Activated CD4-positive, alpha-beta T cell treated with anti-CD3 and anti-CD28 coated beads, Interleukin-2, amount 10 ng/mL, durations not matched to agents 7 days and 5 days (primary cell): ENCODE results near the gene RNF166. TPM values are rescaled to one million over a fixed set of nuclear protein-coding genes. Genes with fewer than 3 reads are reported as not detected.
A peak's percentile ranks its signal among the peaks of the same experiment; 100 is the strongest.

Experiments
- CTCF ChIA-PET: fragments of 350-600 bp; sonication (Branson Sonifier 250); formaldehyde crosslinking; loops from one replicate; lab custom pipeline; 2021; ENCODE audit warnings: antibody characterized with exemption; lab: Charles Lee
- POLR2A ChIA-PET: fragments of 350-600 bp; sonication (Branson Sonifier 250); formaldehyde crosslinking; loops from one replicate; lab custom pipeline; 2021; ENCODE audit warnings: antibody characterized with exemption; lab: Charles Lee
- DNase-seq: peaks from one replicate; pipeline ENCODE4 v3.0.0-alpha.2; 2020
- H3K27ac Mint-ChIP-seq: one replicate; pipeline ENCODE4 v1.8.0; 2021; ENCODE audit warnings: mild to moderate bottlenecking, moderate library complexity, mixed read lengths
- H3K27me3 Mint-ChIP-seq: one replicate; pipeline ENCODE4 v1.8.0; 2021; ENCODE audit warnings: mixed read lengths
- H3K36me3 Mint-ChIP-seq: one replicate; pipeline ENCODE4 v1.8.0; 2021; ENCODE audit warnings: low read depth, mixed read lengths
- H3K4me1 Mint-ChIP-seq: one replicate; pipeline ENCODE4 v1.8.0; 2021; ENCODE audit warnings: mixed read lengths
- H3K4me3 Mint-ChIP-seq: one replicate; pipeline ENCODE4 v1.8.0; 2021; ENCODE audit warnings: mild to moderate bottlenecking, moderate library complexity, mixed read lengths
- H3K9me3 Mint-ChIP-seq: one replicate; pipeline ENCODE4 v1.8.0; 2021; ENCODE audit warnings: mixed read lengths
- total RNA-seq, 2 experiments: library from RNA; stranded (reverse); gene quantifications; one replicate each; pipeline ENCODE4 v1.2.3, GENCODE V29; 2021

RNF166 gene
- total RNA-seq, 2 experiments from 2014 or later = 214 to 234 TPM

GRCh38 chr16:88718178-88718577, 12.0 kb upstream of the RNF166 start:
- Mint-ChIP-seq H3K36me3 (peaks cover 32% of the 10 kb centered on the region), H3K27me3 (no peaks in the 10 kb centered on the region), H3K27ac (no peak overlapping the region), H3K4me3 (no peak overlapping the region), H3K9me3 (no peaks in the 10 kb centered on the region), H3K4me1 (no peaks in the 10 kb centered on the region)
- CTCF ChIA-PET = interaction anchor here (1.0 kb wide), 1 partner anchor 11 kb away, joined by 3 read pairs; no protein-coding TSS in a partner anchor
- POLR2A ChIA-PET = no interaction called here
- DNase-seq = no peak

DNA sequence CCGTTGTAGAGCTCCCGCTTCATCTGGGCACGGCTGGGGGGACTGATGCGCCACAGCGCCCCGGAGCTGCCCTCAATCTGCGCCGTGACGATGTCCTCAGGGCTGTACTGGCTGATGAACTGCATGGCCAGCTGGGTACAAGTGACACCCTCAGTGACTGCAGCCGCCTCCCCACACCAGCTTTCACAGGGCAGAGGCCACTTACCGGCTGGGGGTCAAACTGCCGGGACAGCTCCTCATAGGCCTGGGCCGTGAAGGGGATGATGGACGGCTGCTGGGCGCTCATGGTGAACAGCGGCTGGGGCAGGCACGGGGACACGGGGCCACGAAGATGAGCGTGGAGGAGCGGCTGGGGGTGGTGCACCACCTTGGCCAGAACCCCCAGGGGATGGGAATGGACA, 10.4 kb upstream of the RNF166 start:
- H3K27ac Mint-ChIP-seq = no peak overlapping the region
- no peak for DNase-seq
- ChIA-PET POLR2A (no interaction called here), CTCF (interaction anchor here (1.1 to 1.9 kb wide), 2 partner anchors 18 to 20 kb away, joined by 4 to 10 read pairs; no protein-coding TSS in a partner anchor)
- H3K4me1 Mint-ChIP-seq = no peaks in the 10 kb centered on the region
- H3K4me3 Mint-ChIP-seq = no peak overlapping the region
- no peaks in the 10 kb centered on the region for H3K27me3 Mint-ChIP-seq
- peaks cover 29% of the 10 kb centered on the region for H3K36me3 Mint-ChIP-seq
- H3K9me3 Mint-ChIP-seq = no peaks in the 10 kb centered on the region

GRCh38 chr16:88716201-88716600, 10.0 kb upstream of the RNF166 start:
- Mint-ChIP-seq H3K36me3 (peaks cover 29% of the 10 kb centered on the region), H3K27me3 (no peaks in the 10 kb centered on the region), H3K4me1 (no peaks in the 10 kb centered on the region), H3K4me3 (no peak overlapping the region), H3K27ac (no peak overlapping the region), H3K9me3 (no peaks in the 10 kb centered on the region)
- ChIA-PET CTCF (interaction anchor here (1.1 to 1.9 kb wide), 2 partner anchors 7 to 21 kb away, joined by 3 to 10 read pairs; no protein-coding TSS in a partner anchor), POLR2A (no interaction called here)
- no peak for DNase-seq

- Mint-ChIP-seq H3K36me3 (peaks cover 26% of the 10 kb centered on the region), H3K4me3 (no peak overlapping the region), H3K9me3 (no peaks in the 10 kb centered on the region), H3K27me3 (no peaks in the 10 kb centered on the region), H3K27ac (no peak overlapping the region), H3K4me1 (no peaks in the 10 kb centered on the region)
- DNase-seq = no peak
- POLR2A ChIA-PET = no interaction called here
- CTCF ChIA-PET = interaction anchor here (0.6 to 1.9 kb wide), 4 partner anchors 8 to 54 kb away, joined by 3 to 10 read pairs (median 3); no protein-coding TSS in a partner anchor
Observed at GRCh38 chr16:88715312-88716190, 9.3 kb upstream of the RNF166 start.

DNA sequence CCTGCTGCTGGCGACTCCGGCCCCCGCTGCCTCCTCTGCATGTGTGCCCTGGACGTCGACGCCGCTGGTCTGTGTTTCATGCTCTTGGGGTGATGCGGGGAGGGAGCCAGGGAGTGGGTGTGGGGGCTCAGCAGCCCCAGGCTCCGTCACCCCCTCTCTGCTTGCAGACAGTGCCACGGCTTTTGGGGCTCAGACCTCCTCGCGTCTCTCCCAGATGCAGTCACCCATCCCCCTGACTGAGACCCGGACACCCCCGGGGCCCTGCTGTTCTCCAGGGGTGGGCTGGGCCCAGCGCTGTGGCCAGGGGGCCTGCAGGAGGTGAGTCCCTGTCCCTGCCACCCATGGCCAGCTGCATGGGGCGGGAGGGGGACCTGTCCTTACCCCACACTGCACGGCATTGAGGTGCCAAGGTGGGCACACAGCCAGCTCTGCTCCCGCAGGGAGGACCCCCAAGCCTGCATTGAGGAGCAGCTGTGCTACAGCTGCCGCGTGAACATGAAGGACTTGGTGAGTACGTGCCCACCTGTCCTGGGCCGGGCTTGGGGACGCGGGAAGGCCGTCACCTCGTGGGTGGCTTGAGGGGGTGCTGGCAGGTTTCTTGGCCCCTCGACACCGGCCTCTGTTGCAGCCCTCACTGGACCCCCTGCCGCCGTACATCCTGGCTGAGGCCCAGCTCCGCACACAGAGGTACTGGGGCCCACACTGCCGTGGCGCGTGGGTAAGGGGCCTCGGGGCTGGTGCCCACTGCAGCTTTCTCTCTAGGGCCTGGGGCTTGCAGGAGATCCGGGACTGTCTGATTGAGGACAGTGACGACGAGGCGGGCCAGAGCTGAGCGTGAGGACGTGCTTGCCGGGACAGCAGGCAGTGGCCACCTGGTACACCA, 8.5 kb upstream of the RNF166 start:
- H3K4me1 Mint-ChIP-seq = no peaks in the 10 kb centered on the region
- peaks cover 20% of the 10 kb centered on the region for H3K36me3 Mint-ChIP-seq
- no peak overlapping the region for H3K4me3 Mint-ChIP-seq
- no peaks in the 10 kb centered on the region for H3K9me3 Mint-ChIP-seq
- ChIA-PET POLR2A (no interaction called here), CTCF (interaction anchor here (0.9 to 1.1 kb wide), 4 partner anchors 8 to 27 kb away, joined by 3 to 4 read pairs (median 3); no protein-coding TSS in a partner anchor)
- DNase-seq = no peak
- no peak overlapping the region for H3K27ac Mint-ChIP-seq
- H3K27me3 Mint-ChIP-seq = no peaks in the 10 kb centered on the region

- H3K4me3 Mint-ChIP-seq = no peak overlapping the region
Observed at GRCh38 chr16:88713568-88714419, 7.6 kb upstream of the RNF166 start.

GRCh38 chr16:88713054-88713453, 6.8 kb upstream of the RNF166 start:
- CTCF ChIA-PET = interaction anchor here (0.6 kb wide), 1 partner anchor 71 kb away, joined by 3 read pairs; no protein-coding TSS in a partner anchor
- H3K36me3 Mint-ChIP-seq = peaks cover 11% of the 10 kb centered on the region
- DNase-seq = no peak
- no peak overlapping the region for H3K27ac Mint-ChIP-seq
- POLR2A ChIA-PET = no interaction called here
- H3K27me3 Mint-ChIP-seq = no peaks in the 10 kb centered on the region
- H3K4me3 Mint-ChIP-seq = no peak overlapping the region
- no peaks in the 10 kb centered on the region for H3K9me3 Mint-ChIP-seq
- H3K4me1 Mint-ChIP-seq = no peaks in the 10 kb centered on the region

More at GRCh38 chr16:88713568-88714419, 7.6 kb upstream of the RNF166 start:
- CTCF ChIA-PET = interaction anchor here (0.9 kb wide), 2 partner anchors 9 to 24 kb away, joined by 3 to 4 read pairs; no protein-coding TSS in a partner anchor
- no peak for DNase-seq
- H3K27me3 Mint-ChIP-seq = no peaks in the 10 kb centered on the region
- H3K9me3 Mint-ChIP-seq = no peaks in the 10 kb centered on the region
- H3K4me1 Mint-ChIP-seq = no peaks in the 10 kb centered on the region
- peaks cover 16% of the 10 kb centered on the region for H3K36me3 Mint-ChIP-seq
- POLR2A ChIA-PET = no interaction called here
- no peak overlapping the region for H3K27ac Mint-ChIP-seq

DNA sequence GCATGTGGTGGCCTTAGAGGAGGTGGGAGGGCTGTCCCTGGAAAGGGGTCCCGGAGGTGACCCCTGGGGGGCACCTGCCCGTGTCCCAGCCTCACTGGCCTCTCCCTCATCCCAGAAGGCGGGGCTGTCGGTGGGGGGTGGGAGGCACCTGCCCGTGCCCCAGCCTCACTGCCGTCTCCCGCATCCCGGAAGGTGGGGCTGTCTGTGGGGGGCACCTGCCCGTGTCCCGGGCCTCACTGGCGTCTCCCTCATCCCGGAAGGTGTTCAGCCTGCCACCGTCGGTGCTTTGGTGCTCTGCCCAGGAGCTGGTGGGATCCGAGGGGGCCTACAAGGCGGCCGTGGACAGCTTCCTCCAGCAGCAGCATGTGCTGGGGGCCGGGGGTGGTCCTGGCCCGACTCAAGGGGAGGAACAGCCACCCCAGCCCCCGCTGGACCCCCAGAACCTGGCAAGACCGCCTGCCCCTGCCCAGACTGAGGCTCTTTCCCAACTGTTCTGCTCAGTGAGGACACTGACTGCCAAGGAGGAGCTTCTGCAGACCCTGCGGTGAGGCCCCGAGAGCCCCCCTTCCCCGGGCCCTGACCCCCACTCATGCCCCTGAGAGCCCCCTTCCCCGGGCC, 6.3 kb upstream of the RNF166 start:
- H3K9me3 Mint-ChIP-seq = no peaks in the 10 kb centered on the region
- peaks cover 5% of the 10 kb centered on the region for H3K4me1 Mint-ChIP-seq
- peaks cover 8% of the 10 kb centered on the region for H3K36me3 Mint-ChIP-seq
- H3K27ac Mint-ChIP-seq = no peak overlapping the region
- H3K4me3 Mint-ChIP-seq = no peak overlapping the region
- DNase-seq = no peak
- ChIA-PET CTCF (interaction anchor here (0.6 kb wide), 1 partner anchor 72 kb away, joined by 3 read pairs; no protein-coding TSS in a partner anchor), POLR2A (no interaction called here)
- H3K27me3 Mint-ChIP-seq = no peaks in the 10 kb centered on the region

GRCh38 chr16:88711750-88712340, 5.6 kb upstream of the RNF166 start:
- Mint-ChIP-seq H3K36me3 (peaks cover 5% of the 10 kb centered on the region), H3K4me3 (no peak overlapping the region)
- POLR2A ChIA-PET = no interaction called here

GRCh38 chr16:88710556-88710955, 4.3 kb upstream of the RNF166 start:
- ChIA-PET CTCF (interaction anchor here (0.5 to 1.7 kb wide), 3 partner anchors 27 to 85 kb away, joined by 3 to 5 read pairs (median 4); no protein-coding TSS in a partner anchor), POLR2A (no interaction called here)
- Mint-ChIP-seq H3K36me3 (peaks cover 2% of the 10 kb centered on the region), H3K4me1 (peaks cover 11% of the 10 kb centered on the region), H3K27ac (peak overlapping the region; percentile 79), H3K27me3 (no peaks in the 10 kb centered on the region), H3K4me3 (no peak overlapping the region), H3K9me3 (no peaks in the 10 kb centered on the region)
- no peak for DNase-seq

More at GRCh38 chr16:88711750-88712340, 5.6 kb upstream of the RNF166 start:
- peaks cover 11% of the 10 kb centered on the region for H3K4me1 Mint-ChIP-seq
- DNase-seq = no peak
- CTCF ChIA-PET = interaction anchor here (1.2 kb wide), 1 partner anchor 25 kb away, joined by 5 read pairs; no protein-coding TSS in a partner anchor
- H3K27ac Mint-ChIP-seq = no peak overlapping the region
- no peaks in the 10 kb centered on the region for H3K9me3 Mint-ChIP-seq
- no peaks in the 10 kb centered on the region for H3K27me3 Mint-ChIP-seq
